ENCODE measurements around the gene BSND. TPM values are rescaled to one million over a fixed set of nuclear protein-coding genes. Genes with fewer than 3 reads are reported as not detected.

BSND gene
- total RNA-seq, 4 donors from 2014 or later, result not detected

- intact Hi-C loops (cut with DNase I; ENCODE audit: low total_unique reads), result no loop called here
- no peak for DNase-seq (ENCODE audit: low spot score in 2 of 2)
- TF ChIP-seq CTCF (IDR thresholded peaks at IDR 0.05) (no peak), POLR2A (IDR thresholded peaks at IDR 0.05) (no peak)
- WGBS, 2 donors, result 81 to 86% methylated on average over 9 of the region's 9 CpGs
- H3K4me3 ChIP-seq (ENCODE audit: low read depth, poor library complexity, severe bottlenecking), result no peak overlapping the region
Observed at GRCh38 chr1:55010194-55010886, 11.6 kb downstream of the BSND start.

GRCh38 chr1:55010887-55011217 is 12.1 kb downstream of the BSND start:
- no peak overlapping the region for H3K4me3 ChIP-seq (ENCODE audit: low read depth, poor library complexity, severe bottlenecking)
- 91 to 92% methylated on average over 7 of the region's 7 CpGs for WGBS, 2 donors
- TF ChIP-seq POLR2A (IDR thresholded peaks at IDR 0.05) (no peak), CTCF (IDR thresholded peaks at IDR 0.05) (no peak)
- intact Hi-C loops (cut with DNase I; ENCODE audit: low total_unique reads), result no loop called here
- no peak for DNase-seq (ENCODE audit: low spot score in 2 of 2)

GRCh38 chr1:55012661-55013060 is 13.9 kb downstream of the BSND start:
- 68 to 80% methylated on average over 1 of the region's 1 CpG for WGBS, 2 donors
- intact Hi-C loops (cut with DNase I; ENCODE audit: low total_unique reads), result no loop called here
- H3K4me3 ChIP-seq (ENCODE audit: low read depth, poor library complexity, severe bottlenecking), result no peak overlapping the region
- no peak for DNase-seq (ENCODE audit: low spot score in 2 of 2)
- TF ChIP-seq CTCF (IDR thresholded peaks at IDR 0.05), result no peak
- TF ChIP-seq POLR2A (IDR thresholded peaks at IDR 0.05), result no peak

- H3K4me3 ChIP-seq (ENCODE audit: low read depth, poor library complexity, severe bottlenecking), result no peak overlapping the region
- intact Hi-C loops (cut with DNase I; ENCODE audit: low total_unique reads), result no loop called here
- TF ChIP-seq POLR2A (IDR thresholded peaks at IDR 0.05), result no peak
- TF ChIP-seq CTCF (IDR thresholded peaks at IDR 0.05), result no peak
- 75 to 79% methylated on average over 5 of the region's 5 CpGs for WGBS, 2 donors
- no peak for DNase-seq (ENCODE audit: low spot score in 2 of 2)
Observed at GRCh38 chr1:55015123-55015522, 16.4 kb downstream of the BSND start.

- no peak overlapping the region for H3K4me3 ChIP-seq (ENCODE audit: low read depth, poor library complexity, severe bottlenecking)
- intact Hi-C loops (cut with DNase I; ENCODE audit: low total_unique reads), result no loop called here
- WGBS, 2 donors, result 64 to 66% methylated on average over 12 of the region's 12 CpGs
- TF ChIP-seq POLR2A (IDR thresholded peaks at IDR 0.05), result no peak
- TF ChIP-seq CTCF (IDR thresholded peaks at IDR 0.05), result no peak
- DNase-seq (ENCODE audit: low spot score in 2 of 2), result no peak
Observed at GRCh38 chr1:55015731-55016620, 17.2 kb downstream of the BSND start.
